ENCODE results near the gene RGS9. TPM values are rescaled to one million over a fixed set of nuclear protein-coding genes. Genes with fewer than 3 reads are reported as not detected.

RGS9 gene
- total RNA-seq, 1 donor from 2014 or later = 2.8 TPM

DNA sequence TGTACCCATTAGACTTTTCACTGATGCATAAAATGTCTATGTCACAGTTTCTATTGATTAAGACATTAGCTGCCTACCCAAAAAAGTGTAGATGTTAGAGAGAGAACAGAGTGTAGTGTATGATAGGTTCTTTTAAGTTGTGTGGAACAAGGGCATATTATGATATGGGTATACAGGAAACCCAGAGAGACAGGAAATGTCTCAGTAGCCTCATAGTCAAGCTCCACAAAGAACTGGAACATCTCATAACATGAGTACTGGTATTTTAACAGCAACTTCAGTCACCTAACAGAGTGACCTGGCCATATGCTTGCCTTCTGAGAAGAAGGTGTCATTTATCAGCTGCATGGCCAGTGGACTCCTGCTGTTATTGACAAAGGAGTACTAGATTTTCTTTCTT is 128.1 kb downstream of the RGS9 start:
- TF ChIP-seq, protein P1, sequence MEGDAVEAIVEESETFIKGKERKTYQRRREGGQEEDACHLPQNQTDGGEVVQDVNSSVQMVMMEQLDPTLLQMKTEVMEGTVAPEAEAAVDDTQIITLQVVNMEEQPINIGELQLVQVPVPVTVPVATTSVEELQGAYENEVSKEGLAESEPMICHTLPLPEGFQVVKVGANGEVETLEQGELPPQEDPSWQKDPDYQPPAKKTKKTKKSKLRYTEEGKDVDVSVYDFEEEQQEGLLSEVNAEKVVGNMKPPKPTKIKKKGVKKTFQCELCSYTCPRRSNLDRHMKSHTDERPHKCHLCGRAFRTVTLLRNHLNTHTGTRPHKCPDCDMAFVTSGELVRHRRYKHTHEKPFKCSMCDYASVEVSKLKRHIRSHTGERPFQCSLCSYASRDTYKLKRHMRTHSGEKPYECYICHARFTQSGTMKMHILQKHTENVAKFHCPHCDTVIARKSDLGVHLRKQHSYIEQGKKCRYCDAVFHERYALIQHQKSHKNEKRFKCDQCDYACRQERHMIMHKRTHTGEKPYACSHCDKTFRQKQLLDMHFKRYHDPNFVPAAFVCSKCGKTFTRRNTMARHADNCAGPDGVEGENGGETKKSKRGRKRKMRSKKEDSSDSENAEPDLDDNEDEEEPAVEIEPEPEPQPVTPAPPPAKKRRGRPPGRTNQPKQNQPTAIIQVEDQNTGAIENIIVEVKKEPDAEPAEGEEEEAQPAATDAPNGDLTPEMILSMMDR (conservative IDR thresholded peaks at IDR 0.05) = no peak
- Mint-ChIP-seq H3K27me3 (ENCODE audit: low read depth) (no peaks in the 10 kb centered on the region), H3K9me3 (peaks cover 14% of the 10 kb centered on the region), H3K4me3 (no peak overlapping the region), H3K36me3 (ENCODE audit: low read depth) (peaks cover 9% of the 10 kb centered on the region), H3K27ac (ENCODE audit: unreplicated experiment) (no peak overlapping the region), H3K4me1 (peaks cover 15% of the 10 kb centered on the region)
- no peak for DNase-seq (ENCODE audit: low read depth, low spot score)

DNA sequence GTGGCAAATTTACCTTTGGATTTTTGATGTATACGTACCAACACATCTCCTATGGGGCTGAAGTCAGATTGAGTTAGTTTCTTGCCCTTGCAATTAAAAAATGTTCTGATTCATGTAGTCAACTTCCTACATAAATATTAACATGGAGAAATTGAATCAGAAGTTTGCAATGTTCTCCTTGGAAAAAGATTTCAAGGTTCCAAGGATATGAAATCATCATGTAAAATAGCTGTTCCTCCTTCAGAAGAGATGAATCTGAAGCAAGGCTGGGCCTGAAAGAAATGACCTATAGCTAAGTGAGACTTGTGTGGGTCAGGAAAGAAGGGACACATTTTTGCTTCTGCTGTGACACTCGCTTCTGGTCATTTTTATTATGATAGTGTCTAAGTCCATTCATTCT is 131.7 kb downstream of the RGS9 start:
- no peaks in the 10 kb centered on the region for H3K4me1 Mint-ChIP-seq
- peaks cover 9% of the 10 kb centered on the region for H3K36me3 Mint-ChIP-seq (ENCODE audit: low read depth)
- peaks cover 14% of the 10 kb centered on the region for H3K9me3 Mint-ChIP-seq
- H3K27ac Mint-ChIP-seq (ENCODE audit: unreplicated experiment) = no peak overlapping the region
- no peaks in the 10 kb centered on the region for H3K27me3 Mint-ChIP-seq (ENCODE audit: low read depth)
- TF ChIP-seq, protein P1 (conservative IDR thresholded peaks at IDR 0.05) = no peak
- DNase-seq (ENCODE audit: low read depth, low spot score) = no peak
- no peak overlapping the region for H3K4me3 Mint-ChIP-seq

DNA sequence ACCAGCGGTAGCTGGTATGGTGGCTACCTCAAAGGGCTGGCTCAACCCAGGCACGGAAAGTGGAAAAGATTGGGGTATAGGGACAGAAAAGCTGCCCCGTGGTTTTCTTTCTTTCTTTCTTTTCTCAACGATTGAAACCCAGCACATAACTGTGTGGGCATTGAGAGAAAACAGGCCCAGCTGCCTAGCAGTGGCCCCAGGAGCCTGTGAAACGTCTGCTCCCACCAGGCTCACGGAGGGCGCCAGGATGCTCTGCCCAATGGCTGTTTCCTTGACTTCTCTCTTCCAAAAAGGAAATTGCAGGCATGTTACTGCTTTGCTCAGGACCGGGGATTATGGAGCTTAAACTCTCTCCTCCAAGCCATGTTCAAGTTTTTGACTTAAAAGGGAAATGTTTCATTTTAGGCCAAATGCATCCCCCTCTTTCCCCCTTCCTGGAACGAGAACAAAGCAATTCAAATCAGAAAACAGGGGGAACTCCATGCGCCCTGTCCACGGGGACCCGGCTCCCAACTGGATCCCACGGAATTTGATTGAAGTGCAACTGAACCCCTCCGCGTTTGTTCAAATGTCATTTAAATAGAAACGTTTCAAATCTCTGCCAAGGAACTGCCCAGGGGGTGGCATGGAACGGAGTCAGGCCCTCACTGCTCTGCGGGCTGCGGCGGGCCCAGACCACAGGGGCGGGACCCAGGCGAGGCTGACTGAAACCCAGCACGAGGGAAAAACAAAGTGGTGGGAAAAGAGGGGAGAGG is 133.5 kb downstream of the RGS9 start:
- H3K27me3 Mint-ChIP-seq (ENCODE audit: low read depth) = no peaks in the 10 kb centered on the region
- H3K9me3 Mint-ChIP-seq = peaks cover 17% of the 10 kb centered on the region
- H3K4me3 Mint-ChIP-seq = no peak overlapping the region
- no peak for DNase-seq (ENCODE audit: low read depth, low spot score)
- peaks cover 9% of the 10 kb centered on the region for H3K36me3 Mint-ChIP-seq (ENCODE audit: low read depth)
- H3K4me1 Mint-ChIP-seq = no peaks in the 10 kb centered on the region
- TF ChIP-seq, protein P1 (conservative IDR thresholded peaks at IDR 0.05) = no peak
- H3K27ac Mint-ChIP-seq (ENCODE audit: unreplicated experiment) = no peak overlapping the region

DNA sequence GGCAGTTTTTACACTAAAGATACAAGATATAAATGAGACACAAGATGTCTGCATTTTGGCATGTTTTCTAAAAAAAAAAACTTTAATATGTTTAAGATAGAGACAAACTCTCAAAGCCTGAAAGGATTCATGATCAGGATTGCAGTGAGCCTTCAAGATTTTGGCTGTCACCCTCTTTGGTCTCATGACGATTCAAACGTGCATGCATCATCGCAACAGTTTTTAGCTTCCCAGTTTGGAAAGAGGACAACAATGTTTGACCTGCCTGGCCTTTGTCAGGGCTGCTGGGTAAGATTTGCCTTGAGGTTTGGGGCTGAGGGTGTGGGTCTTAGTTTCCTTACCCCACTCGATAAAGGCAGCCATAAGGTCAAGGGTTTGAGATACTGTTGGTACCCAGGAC is 134.1 kb downstream of the RGS9 start:
- TF ChIP-seq, protein P1 (conservative IDR thresholded peaks at IDR 0.05) = no peak
- no peak overlapping the region for H3K4me3 Mint-ChIP-seq
- peaks cover 9% of the 10 kb centered on the region for H3K36me3 Mint-ChIP-seq (ENCODE audit: low read depth)
- H3K27ac Mint-ChIP-seq (ENCODE audit: unreplicated experiment) = no peak overlapping the region
- H3K4me1 Mint-ChIP-seq = no peaks in the 10 kb centered on the region
- H3K9me3 Mint-ChIP-seq = peaks cover 14% of the 10 kb centered on the region
- no peaks in the 10 kb centered on the region for H3K27me3 Mint-ChIP-seq (ENCODE audit: low read depth)
- DNase-seq (ENCODE audit: low read depth, low spot score) = no peak

Other genes with a start within 250 kb of the RGS9 start
- 21.2 and 22.8 TPM in 2 replicates for gene LRRC37A3, start 217.9 kb upstream of the RGS9 start, total RNA-seq
- gene GNA13, start 80.6 kb upstream of the RGS9 start, total RNA-seq = 48.1 and 49.9 TPM in 2 replicates

All from neural crest cell (in vitro differentiated cells).